Measurements from ENCODE around the gene LDB3.

Gene LDB3

DNA sequence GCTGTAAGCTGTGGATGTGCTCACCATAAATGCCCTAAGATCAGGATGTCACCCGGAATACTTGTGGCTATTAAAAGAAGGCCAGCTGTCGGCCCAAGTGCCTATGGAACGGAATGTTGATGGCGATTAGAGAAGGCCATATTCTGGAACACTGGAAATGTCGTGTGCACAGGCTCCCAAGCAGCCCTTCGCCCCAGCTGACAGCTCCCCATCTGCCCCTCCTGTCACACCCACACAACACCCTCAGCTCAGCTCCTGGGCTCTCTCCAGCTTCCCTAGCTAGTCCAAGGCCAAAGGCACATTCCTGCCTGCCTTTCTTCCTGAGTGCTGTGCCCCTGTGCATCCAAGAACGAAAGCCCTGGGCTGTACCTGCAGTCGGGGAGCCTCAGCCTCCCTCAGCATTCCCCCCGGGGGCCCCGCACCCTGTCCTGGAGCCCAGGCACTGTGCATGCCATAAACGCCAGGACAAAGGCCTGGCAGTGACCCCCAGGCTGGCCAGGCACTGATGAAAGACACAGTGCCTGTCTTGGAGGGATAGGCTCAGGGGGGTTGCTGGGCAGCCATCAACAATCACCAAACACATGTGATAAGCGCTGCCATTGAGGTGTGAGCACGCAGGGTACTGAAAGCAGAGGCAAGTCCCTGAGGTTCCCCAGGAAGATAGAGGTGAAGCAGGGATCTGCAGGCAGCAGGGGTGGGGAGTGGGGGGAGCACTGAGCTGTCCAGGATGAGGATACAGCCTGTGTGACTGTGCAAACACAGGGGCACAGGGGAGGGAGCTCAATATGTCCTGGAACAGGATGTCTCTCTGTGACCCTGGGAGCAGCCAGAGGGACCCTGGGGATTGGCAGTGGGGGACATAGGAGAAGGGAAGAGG lies 3.7 kb upstream of the LDB3 start:
- no peak for DNase-seq (ENCODE audit: low read depth)

DNA sequence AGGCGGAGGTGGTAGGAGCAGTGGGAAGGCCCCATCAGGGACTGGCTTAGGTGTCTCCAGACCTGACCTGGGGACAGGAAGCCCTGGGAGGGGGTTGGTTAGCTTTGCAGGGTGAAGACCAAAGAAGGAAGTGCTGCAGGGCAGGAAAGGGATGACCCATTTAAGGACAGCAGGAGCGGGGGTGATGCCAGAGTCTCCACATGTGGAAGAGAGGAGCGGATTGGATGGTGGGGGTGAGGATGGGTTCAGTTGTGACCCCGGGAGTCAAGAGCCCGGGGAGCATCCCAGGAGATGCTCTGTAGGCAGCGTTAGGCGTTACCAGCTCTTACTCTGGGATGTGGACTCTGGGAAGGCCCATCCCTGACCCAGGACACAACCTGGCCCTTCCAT lies 3.1 kb upstream of the LDB3 start:
- DNase-seq (ENCODE audit: low read depth) = no peak

DNA sequence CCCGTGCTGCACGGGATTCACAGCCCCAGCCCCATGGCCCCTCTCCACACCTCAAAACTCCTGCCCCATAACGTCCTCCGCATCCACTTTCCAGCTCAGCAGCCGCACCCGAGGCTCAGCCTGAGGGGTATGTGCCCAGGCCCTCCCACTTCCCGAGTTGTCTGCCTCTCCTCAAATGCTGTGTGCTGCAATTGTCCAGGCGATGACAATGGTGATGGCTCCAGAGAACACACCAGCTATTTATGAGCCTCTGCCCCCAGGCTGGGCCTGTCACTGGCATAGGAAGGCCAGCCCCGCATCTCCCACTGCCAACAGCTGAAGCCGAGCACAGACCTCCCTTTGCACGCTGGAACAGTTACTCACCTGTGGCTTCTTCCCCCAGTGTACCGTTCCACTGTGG lies 2.4 kb upstream of the LDB3 start:
- DNase-seq (ENCODE audit: low read depth) = no peak

DNA sequence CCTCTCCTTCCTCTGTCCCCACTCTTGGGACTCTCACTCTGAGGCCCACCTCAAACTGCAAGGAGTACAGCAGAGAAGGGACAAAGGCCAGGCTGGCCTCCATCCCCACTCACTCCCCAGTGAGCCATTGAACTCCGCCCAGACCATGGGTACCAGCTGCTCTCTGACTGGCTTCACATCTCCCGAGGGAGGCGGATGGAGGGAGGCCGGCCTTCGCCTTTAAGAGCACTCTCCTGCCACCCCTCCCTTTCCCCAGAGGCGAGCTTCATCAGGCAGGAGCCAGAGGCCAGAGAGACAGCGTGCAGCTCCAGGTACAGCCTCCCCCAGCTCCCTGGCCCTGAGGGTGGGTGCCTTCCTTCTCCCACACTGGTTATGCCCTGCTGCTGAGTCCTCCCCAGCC lies 1.8 kb upstream of the LDB3 start:
- no peak for DNase-seq (ENCODE audit: low read depth)

DNA sequence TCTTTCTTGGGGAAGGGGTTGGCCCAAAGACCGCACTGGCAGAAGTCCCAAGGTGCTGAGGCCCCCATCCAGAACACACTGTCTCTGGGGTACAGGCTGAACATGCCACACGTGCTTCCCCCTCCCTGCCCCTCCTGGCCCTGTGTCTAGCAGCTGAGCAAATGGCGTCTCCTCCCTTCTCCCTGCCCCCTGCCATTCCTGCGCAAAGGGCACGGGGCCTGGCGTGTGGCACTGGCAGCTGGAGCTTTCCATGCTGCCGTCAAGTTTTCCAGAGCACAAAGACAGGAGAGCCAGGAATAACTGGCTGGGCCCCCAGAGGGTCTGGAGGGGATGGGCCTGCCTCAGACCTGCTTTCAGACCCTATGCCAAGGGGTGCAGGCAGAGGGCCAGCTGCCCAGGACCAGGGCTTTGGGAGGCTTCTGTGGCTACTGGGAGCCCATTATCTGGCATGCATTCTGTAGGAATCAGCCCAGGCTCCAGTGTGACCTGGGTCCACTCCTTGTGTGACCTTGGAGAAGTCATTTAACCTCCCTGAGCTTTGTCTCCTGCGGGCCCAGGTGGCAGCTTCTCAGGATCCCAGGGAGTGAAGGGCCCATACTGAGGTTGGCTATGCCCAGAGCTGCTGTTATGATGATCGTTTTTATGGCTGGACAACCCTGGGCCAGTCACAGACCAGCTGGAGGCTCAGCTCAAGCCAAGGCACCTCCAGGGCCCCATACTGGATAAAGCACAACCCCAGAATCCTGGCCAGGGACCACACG lies 710 bp upstream of the LDB3 start:
- DNase-seq (ENCODE audit: low read depth) = no peak

DNA sequence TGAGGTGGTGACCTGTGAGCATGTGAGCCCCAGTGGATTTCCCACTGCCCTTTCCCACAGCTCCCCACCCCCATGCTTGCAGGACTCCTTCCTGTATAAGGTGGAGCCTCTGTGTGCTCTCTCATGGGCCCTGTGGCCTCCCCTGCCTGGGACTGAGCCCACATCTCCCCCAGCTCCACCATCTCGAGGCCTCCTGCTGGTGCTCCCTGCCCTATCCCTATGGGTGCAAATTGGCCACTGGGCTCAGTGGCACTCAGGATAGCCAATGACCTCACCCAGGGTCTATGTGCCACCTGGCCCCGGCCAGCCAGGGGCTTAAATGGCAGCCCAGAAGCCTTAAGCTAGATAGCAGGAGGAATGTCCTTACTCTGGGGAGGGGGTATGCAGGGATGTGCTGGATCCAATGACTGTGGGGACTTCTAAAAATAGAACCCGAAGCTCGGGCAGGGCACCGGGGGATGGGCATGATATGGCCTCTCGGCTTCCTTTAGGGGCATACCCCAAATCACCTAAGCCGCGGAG lies 2.0 kb downstream of the LDB3 start:
- no peak for DNase-seq (ENCODE audit: low read depth)

DNA sequence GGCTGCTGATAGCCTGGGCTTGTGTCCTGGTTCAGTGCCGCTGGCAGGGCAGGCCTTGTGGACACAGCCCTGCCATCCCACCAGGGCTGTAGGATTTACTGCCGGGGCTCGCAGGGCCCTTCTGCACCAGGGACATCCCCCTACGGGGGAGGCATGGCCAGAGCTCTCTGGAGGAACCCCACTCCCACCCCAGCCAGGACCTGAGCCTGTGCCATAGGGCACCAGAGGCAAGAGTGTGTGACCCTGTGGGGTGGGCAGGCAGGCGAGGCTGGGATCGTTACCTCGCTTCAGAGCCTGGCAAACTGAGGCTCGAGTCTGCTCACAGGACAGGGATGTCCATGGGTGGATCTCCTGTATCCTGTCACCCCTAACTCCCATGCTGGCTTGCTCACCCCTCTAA lies 2.6 kb downstream of the LDB3 start:
- no peak for DNase-seq (ENCODE audit: low read depth)

DNA sequence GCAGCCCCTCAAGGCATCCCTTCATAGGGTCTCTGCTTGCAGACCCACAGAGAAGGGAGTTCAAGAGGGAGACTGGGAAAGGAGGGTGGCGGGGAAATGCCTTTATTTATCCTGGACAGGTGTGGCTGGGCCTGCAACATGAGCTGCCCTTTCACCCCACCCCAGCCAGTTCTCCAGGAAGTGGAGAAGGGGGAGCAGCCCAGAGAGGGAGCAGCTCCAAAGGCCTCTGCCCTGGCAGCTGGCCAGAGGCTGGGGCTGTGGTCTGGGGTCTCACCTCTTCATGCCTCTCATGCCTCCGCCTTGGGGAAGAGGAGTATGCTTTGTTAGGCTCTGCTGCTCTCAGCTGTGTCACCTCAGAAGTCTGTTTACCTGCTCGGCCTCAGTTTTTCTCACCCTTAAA lies 3.1 kb downstream of the LDB3 start:
- no peak for DNase-seq (ENCODE audit: low read depth)

DNA sequence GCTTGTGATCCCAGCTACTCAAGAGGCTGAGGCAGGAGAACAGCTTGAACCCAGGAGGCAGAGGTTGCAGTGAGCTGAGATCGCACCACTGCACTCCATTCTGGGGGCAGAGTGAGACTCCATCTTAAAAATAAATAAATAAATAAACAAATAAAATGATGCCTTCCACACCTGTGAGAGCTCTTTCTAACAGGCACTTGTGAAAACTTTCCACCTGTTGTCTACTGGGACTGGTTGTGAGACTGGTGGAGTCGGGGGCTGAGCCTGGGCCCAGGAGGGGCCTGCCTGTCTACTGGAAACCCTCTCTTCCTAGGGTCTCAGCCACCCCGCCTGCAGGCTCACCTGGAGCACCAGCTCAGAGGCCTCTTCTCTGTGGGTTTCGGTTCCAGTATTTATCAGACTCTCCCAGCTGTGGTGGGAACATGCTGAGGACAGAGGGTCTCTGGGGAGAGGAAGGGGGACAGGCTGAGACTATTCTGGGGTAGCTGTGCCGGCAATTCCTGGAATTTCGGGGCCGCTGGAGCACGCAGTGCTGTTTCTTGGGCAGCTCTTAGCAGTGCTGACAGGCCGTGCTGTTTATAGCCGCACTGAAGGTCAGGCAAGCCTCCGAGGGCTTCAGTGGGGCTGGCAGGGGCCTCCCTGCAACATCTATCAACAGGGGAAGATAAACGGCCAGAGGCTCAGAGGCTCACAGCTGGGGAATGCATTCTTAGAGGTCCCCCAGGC lies 3.8 kb downstream of the LDB3 start:
- no peak for DNase-seq (ENCODE audit: low read depth)

GRCh38 chr10:86673216-86673826 lies 5.0 kb downstream of the LDB3 start:
- DNase-seq (ENCODE audit: low read depth) = no peak

DNA sequence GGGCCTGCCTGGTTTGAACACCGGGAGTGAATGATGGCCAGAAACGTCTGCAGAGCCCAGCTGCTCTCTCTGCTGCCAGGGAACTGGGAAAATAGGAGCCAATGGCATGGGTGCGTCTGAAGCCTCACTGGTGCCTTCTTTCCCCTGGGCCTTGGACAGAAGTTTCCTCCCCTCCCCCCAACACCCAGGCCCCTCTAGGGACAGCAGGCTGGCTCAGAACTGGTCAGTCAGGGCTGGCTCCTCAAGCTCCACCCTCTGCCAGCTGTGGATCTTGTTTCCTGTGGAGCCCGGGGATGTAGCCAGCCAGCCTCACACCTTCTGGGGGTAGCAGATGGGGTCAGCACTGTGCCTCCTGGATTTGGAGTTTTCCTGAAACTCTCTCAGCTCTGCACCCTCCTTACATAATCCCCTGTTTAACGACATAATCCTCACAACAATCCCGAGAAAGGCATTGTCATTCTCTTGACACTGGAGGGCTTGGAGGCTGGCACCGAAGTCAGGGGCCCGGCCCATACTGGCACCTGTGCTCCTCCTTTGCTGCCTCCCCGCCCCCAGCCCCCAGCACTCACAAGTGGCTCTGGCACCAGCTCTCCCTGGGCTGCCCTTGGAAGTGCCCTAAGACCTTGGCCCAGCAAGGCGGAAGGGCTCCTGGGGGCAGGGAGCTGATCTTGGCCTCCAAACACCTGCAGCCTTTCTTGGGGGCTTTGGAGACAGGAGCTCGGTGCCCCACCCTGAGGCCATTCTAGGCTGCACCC lies 5.7 kb downstream of the LDB3 start:
- no peak for DNase-seq (ENCODE audit: low read depth)

- no peak for DNase-seq (ENCODE audit: low read depth)
Measured at GRCh38 chr10:86674912-86675311, 6.6 kb downstream of the LDB3 start.

DNA sequence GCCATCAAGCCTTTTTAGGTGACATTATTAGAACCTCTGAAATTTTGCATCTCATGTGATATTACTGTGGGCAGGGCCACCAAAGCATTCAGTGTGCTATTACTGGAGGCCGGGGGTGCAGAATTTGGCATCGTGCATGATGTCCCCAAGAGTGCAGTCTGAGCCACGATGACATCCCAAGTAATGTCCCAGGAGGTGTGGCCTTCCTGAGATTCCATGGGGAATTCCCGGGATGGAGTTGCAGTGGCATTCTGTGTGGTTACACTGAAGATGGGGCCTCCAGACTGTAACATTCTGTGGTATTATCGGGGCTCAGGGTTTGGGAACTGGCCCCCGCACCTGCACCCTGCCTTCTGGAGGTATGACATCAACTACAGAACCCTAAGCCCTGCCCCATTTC lies 9.1 kb downstream of the LDB3 start:
- DNase-seq (ENCODE audit: low read depth) = no peak

DNA sequence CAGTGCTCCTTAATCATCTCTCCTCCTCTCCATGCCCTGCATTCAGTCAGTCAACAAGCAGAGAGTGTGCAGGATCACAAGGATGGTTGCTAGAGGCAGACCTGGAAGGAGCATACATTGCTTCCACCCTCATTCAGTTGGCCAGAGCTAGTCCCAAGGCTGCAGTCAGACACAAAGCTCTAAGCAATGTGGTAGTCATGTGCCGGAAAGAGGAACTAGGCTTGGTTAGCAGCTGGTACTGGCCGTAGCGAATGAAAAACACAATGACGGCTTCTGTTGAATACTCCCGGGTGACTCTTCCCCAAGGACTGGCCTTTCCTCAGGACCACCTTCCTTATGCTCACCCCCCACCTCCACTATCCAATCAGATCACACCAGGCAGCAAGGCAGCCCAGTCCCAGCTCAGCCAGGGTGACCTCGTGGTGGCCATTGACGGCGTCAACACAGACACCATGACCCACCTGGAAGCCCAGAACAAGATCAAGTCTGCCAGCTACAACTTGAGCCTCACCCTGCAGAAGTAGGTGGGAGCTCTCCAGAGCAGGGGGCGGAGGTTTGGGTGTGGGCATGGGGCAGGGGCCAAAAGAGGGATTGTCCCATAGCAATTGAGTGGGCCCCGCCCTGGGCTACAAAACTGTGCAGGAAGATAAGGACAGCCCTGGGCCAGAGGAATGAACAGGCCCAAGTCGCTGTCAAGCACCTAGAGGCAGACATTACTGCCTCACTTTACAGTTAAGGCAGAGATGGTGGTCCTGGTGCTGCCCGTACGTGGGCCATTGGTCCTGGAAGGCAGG lies 10.9 kb downstream of the LDB3 start:
- no peak for DNase-seq (ENCODE audit: low read depth)

DNA sequence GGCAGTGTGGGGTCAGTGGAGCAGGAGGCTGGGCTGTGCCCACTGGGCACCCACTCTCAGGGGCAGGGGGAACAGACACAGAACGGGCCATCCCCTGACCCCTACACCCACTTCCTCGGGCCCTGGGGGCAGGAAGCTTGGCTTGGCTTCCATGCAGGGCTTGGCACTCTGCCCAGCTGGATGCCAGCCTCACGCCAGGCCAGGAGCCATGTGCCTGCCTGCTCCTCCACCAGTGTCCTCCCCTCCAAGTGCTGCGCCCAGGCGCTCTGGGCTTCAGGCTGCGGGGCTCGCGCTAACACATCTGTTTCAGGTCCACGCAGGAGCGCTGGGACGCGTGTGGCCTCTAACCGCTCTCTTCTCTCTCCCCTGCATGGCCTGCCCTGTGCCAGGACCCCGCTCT lies 12.7 kb downstream of the LDB3 start:
- DNase-seq (ENCODE audit: low read depth) = no peak

DNA sequence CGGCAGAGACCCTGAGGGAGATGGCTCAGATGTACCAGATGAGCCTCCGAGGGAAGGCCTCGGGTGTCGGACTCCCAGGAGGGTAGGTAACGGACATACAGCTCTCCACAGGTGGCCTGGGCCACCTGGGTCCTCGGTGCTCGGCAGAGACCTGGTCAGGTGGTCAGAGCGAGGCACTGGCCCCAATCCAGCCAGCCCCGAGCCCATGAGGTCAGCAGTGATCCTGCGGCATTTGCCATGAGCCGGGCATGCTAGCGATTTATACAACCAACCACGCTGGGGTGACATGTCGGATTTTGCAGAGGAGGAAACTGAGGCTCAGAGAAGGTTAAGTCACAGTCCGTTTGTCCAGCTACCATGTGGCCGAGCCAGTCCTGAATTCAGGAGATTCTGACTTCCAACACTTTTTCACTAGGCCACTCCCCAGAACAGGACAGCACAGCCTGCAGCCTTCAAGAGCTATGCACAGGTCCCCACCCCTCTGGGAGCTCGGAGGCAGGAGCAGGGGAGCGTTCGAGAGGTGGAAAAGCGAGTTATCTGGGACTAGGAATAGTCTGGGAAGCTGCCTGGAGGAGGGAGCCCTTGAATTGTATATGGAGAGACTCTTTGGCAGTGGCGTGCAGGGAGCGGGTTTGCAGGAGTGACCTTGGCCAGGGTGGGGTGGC lies 13.5 kb downstream of the LDB3 start:
- DNase-seq (ENCODE audit: low read depth) = no peak

GRCh38 chr10:86682675-86683074 lies 14.4 kb downstream of the LDB3 start:
- DNase-seq (ENCODE audit: low read depth) = no peak

DNA sequence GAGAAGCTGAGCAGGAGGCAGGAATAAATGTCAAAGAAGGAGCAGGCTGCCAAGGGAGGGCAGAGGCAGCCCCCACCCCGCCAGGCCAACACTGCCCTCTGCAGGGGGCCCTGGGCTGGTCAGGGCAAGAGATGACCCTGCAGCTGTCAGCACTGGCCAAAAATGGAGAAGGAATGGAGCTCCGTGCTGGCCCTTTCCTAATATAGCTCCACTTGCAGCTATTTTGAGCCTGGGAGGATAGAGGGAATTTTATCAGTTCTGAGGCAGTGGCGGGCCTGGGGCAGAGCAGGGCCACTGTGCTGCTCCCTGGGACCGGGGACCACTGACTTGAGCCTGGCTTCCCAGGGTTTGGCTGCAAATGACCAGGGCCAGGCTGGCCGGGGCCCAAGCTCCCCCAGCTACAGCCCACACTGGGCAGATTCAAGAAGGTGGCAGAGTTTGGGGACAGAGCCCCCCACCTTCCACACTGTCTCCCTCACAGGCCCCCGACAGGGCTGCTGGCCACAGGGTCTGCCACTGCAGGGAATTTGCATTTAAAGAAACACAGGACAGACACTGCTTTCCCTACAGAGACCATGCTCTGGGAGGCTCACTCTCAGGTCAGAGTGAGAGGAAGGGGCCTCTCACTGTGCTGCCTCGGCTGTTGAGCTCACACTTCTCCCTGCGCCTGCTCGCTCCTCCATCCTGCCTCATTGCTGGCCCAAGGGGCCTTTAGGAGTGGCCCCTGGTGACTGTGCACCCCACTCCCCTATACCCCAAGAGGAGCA lies 16.2 kb downstream of the LDB3 start:
- no peak for DNase-seq (ENCODE audit: low read depth)

GRCh38 chr10:86685416-86685815 lies 17.1 kb downstream of the LDB3 start:
- no peak for DNase-seq (ENCODE audit: low read depth)

All from non-pigmented ciliary epithelial cell (primary cell).